HEK293T (cell line): Measurements from ENCODE around the gene MFSD11.
A peak's percentile ranks its signal among the peaks of the same experiment; 100 is the strongest.

ENCODE experiments used
- ARNT ChIP-seq: fragments of 450-650 bp; IDR thresholded peaks from 2 replicates; pipeline ENCODE4 v1.6.1; 2017; ENCODE audit warnings: mild to moderate bottlenecking
- CTBP1 ChIP-seq: fragments of 450-650 bp; IDR thresholded peaks from 2 replicates; pipeline ENCODE4 v1.6.1; 2016; ENCODE audit warnings: borderline replicate concordance
- ELF4 ChIP-seq: fragments of 450-650 bp; IDR thresholded peaks from 2 replicates; pipeline ENCODE4 v1.6.1; 2017; ENCODE audit warnings: antibody characterized with exemption
- FOXK2 ChIP-seq: fragments of 450-650 bp; IDR thresholded peaks from 2 replicates; pipeline ENCODE4 v1.6.1; 2016; ENCODE audit warnings: mild to moderate bottlenecking
- FOXM1 ChIP-seq: fragments of 450-650 bp; IDR thresholded peaks from 2 replicates; pipeline ENCODE4 v1.6.1; 2017; ENCODE audit warnings: mild to moderate bottlenecking, borderline replicate concordance
- HDGF ChIP-seq: fragments of 450-650 bp; IDR thresholded peaks from 2 replicates; pipeline ENCODE4 v1.6.1; 2017; ENCODE audit warnings: antibody characterized with exemption, borderline replicate concordance
- L3MBTL2 ChIP-seq: fragments of 450-650 bp; conservative IDR thresholded peaks from 2 replicates; pipeline ENCODE4 v1.6.1; 2016; ENCODE audit warnings: mild to moderate bottlenecking
- LEF1 ChIP-seq: fragments of 450-650 bp; IDR thresholded peaks from 2 replicates; pipeline ENCODE4 v1.6.1; 2017; ENCODE audit warnings: mild to moderate bottlenecking, borderline replicate concordance
- NFRKB ChIP-seq: fragments of 450-650 bp; IDR thresholded peaks from 2 replicates; pipeline ENCODE4 v1.6.1; 2016; ENCODE audit warnings: mild to moderate bottlenecking, moderate library complexity
- SP1 ChIP-seq: fragments of 450-650 bp; IDR thresholded peaks from 2 replicates; pipeline ENCODE4 v1.6.1; 2017
- SUZ12 ChIP-seq: fragments of 450-650 bp; IDR thresholded peaks from 2 replicates; pipeline ENCODE4 v1.6.1; 2016; ENCODE audit warnings: mild to moderate bottlenecking
- TARDBP ChIP-seq: fragments of 450-650 bp; IDR thresholded peaks from 2 replicates; pipeline ENCODE4 v1.6.1; 2016
- ZNF384 ChIP-seq: fragments of 450-650 bp; IDR thresholded peaks from 2 replicates; pipeline ENCODE4 v1.6.1; 2016

DNA sequence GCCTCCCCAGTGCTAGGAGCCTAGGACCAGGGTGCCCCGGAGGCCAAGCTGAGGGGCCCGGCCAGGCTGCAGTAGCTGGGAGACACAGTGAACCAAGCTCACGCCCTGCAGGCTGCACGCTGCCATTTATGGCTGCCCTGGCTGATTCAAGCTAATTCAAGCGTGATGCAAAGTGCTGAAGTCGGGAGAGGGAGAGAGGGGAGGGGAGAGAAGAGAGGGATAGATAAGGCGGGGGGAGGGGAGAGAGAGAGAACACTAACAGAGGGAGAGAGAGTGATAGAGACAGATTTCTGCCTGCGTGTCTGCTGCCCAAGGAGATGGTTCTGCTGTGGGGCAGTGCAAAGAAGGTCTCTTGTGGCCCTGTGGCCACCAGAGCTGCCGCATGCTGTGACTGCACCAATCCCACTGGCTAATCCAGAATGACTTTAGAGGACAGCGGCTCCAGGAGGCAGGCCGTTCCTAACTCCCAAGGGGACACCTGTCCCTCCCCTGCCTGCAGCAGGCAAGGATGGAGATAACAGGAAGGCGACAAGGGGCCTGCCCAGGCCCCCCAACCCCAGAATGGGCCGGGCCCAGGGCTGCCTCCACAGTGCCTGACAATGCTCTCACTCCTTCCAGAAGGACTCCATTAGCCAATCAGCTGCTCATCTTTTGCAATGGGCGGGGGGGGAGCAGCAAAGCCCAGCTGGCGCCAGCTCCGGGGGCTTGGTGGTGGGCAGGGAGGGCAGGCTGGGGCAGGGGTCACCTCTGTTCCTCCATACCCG lies 40.0 kb upstream of the MFSD11 start:
- TF ChIP-seq FOXM1 = no peak
- no peak for TF ChIP-seq HDGF
- TF ChIP-seq TARDBP = no peak
- no peak for TF ChIP-seq CTBP1
- TF ChIP-seq ZNF384 = no peak
- TF ChIP-seq SUZ12 = no peak
- no peak for TF ChIP-seq ELF4
- no peak for TF ChIP-seq LEF1
- no peak for TF ChIP-seq SP1
- no peak for TF ChIP-seq FOXK2
- TF ChIP-seq ARNT = no peak
- TF ChIP-seq NFRKB = no peak
- 0 out of 2 replicates have a peak, but pooled peaks have one; percentile 44 for TF ChIP-seq L3MBTL2
